Frontal cortex (tissue), 4 donors: ENCODE measurements around the gene SPRED3. TPM values are rescaled to one million over a fixed set of nuclear protein-coding genes. Genes with fewer than 3 reads are reported as not detected.
A peak's percentile ranks its signal among the peaks of the same experiment; 100 is the strongest.

Experiments
- DNase-seq, 2 donors: peaks; one replicate each; pipeline ENCODE4 v3.0.0; 2012; ENCODE audit warnings: low spot score in 2 of 2
- FAIRE-seq: peaks from 2 replicates; lab custom pipeline; 2012; peaks lifted over from hg19 to GRCh38; lab: Jason Lieb, UNC
- total RNA-seq: library from RNA; depleted of rRNA; stranded (reverse); fragments of >200 nt; gene quantifications from one replicate; pipeline ENCODE4 v1.2.3, GENCODE V29; 2014
- donor health status: control.
- donor health status: control.
- donor health status: control.

Gene SPRED3
- total RNA-seq, 1 donor from 2014 or later: 1.6 TPM

DNA sequence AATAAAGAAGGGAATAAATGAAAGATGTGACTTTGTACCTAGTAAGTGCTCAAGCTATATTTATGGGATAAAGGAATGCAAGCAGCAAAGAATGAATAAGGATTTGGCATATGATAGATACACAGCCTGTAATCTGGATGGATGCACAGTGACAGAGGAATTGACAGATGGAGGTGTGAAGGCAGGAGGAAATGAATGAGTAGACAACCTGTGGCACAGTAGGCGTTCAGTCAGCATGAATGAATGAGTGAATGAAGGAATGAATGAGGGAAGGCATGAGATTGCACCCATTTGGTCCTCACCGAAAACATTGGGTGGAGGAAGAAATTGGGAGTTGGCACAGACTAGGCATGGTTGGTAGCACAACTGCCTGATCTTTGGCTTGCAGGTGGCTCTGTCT is 18.9 kb upstream of the SPRED3 start:
- no peak for FAIRE-seq

DNA sequence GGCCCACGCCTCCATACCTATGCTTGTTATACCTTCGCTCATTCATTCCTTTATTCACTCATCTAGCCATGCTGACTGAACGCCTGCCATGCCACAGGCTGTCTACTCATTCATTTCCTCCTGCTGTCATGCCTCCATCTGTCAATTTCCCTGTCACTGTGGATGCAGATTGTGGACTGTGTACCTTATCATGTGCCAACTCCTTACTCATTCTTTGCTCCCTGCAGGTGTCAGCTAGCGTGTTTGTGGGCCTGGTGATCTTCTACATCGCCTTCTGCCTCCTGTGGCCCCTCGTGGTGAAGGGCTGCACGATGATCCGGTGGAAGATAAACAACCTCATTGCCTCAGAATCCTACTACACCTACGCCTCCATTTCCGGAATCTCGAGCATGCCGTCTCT is 18.2 kb upstream of the SPRED3 start:
- DNase-seq (no peak), FAIRE-seq (no peak)

More for the DNA sequence above, 18.9 kb upstream of the SPRED3 start:
- no peak for DNase-seq

DNA sequence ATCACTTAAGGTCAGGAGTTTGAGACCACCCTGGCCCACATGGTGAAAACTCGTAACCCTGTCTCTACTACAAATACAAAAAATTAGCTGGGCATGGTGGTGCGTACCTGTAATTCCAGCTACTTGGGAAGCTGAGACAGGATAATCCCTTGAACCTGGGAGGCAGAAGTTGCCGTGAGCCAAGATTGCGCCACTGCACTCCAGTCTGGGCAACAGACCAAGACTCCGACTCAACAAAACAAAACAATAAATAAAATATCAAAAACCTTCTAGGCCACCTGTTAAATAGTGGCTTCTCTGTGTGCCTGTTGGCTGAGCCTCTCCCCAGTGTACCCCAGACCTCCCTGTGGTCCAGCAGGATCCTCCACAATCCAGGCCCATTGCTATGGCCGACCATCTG is 17.4 kb upstream of the SPRED3 start:
- no peak for DNase-seq
- FAIRE-seq: no peak

DNA sequence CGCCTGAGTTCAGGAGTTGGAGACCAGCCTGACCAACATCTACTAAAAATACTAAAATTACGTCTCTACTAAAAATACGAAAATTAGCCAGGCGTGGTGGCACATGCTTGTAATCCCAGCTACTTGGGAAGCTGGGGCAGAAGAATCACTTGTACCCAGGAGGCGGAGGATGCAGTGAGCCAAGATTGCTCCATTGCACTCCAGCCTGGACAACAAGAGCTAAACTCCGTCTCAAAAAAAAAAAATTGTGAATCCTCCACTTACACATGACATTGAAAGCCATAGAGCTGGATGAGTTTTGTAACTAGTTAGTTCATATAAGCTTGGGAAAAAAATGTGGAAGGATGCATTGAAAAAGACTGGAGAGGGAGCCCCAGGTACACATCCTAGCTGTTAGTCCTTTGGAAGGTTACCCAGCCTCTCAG is 14.6 kb upstream of the SPRED3 start:
- DNase-seq (no peak), FAIRE-seq (no peak)

DNA sequence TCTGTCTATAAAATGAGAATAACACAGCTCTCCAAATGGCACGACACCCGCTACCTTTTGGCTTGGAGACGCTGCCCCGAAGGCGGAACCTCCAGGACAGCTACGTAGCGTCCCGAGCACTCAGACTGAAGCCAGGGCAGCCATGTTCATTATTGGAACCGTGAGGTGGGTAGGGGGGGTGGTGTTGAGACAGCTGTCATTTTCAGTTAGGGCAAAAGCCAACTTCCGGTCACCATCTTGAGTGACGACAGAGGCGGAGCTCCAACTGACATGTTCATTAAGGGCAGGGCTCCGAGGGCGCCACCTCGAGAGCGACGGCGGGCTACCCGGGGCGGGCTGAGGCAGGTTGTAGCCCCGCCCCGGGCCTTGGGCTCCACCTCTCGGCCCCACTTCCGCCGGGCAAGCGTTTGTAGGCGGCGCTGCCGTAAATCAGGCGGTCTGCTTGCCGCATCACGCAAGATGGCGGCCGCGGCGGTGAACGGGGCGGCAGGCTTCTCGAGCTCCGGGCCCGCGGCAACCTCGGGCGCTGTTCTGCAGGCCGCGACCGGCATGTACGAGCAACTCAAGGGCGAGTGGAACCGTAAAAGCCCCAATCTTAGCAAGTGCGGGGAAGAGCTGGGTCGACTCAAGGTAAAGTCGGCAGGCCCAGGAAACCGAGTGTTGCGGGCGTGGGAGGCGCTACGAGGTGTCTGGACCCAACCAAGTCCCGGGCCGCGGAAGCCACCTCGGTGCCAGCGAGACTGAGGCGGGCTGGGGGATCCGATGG is 14.0 kb upstream of the SPRED3 start, which contains the start of gene PSMD8:
Gene PSMD8, plus strand, starts transcription at position 240 of the 766 bp plus-strand sequence. Its CDS starts 31 bp downstream, at position 271.
- DNase-seq: peak; percentile 99
- FAIRE-seq: peak; percentile 97

DNA sequence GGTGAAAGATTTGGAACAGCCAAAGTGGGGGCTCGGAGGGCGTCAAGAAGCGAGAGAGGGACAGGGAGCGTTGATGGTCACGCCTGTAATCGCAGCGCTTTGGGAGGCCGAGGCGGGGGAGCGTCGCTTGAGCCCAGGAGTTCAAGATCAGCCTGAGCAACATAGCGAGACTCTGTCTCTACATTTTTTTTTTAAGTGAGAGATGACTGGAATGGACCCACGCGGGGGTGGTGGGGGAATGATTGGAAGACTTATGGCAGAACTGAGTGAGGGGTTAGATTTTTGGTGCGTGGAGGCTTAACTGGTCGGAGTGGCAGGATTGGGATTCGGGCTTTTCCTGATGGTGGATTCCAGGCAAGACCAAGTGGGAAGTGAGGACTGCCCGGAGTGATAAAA is 13.4 kb upstream of the SPRED3 start:
- DNase-seq (no peak), FAIRE-seq (no peak)

DNA sequence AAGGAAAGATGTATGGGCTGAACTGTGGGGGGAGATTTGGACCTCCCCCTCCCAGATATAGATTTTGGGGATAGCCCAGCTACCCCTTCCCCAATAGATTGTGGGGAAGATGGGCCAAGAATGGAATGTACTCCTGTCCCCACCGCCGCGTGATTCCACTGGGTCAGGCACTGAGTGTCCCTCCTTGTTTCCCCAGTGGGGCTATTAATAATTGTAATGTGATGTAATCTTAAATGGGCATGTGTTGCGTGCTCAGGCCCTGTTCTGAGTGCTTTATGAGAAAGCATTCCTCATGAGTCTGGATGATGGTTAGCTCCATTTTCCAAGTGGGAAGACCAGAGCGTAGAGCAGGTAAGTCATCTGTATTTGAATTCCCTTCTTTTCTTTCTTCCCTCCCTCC is 12.7 kb upstream of the SPRED3 start:
- DNase-seq (no peak), FAIRE-seq (no peak)

DNA sequence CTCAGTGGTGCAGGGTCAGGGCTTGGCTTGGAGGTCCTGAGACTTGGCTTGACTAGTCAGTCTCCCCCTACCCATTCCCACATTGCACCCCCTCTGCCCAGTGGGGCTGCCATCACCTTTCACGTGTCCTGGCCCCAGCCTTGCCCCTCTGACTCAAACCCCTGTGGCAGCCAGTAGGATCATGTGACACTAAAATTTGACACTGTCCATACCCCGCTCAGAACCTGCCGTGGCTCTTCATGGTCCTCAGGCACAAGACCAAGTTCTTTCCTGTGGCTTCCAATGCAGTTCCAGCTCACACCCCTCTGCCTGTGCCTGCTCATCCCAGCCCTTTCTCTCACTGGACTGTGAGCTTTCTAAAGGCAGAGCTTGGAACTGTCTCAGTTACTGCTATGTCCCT is 11.9 kb upstream of the SPRED3 start:
- DNase-seq (no peak), FAIRE-seq (no peak)

DNA sequence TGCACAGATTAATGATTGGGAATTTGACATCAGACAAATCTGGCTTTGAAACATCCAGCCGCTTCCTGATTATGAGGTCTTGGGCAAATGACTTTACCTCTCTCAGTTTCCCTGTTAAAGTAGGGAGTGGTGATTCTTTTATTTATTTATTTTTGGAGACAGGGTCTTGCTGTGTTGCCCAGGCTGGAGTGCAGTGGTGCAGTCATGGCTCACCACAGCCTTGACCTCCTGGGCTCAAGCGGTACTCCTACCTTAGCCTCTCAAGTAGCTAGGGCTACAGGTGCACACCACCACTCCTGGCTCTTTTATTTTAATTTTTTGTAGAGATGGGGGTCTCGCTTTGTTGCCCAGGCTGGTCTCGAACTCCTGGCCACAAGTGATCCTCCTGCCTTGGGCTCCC is 11.4 kb upstream of the SPRED3 start:
- DNase-seq (no peak), FAIRE-seq (no peak)

DNA sequence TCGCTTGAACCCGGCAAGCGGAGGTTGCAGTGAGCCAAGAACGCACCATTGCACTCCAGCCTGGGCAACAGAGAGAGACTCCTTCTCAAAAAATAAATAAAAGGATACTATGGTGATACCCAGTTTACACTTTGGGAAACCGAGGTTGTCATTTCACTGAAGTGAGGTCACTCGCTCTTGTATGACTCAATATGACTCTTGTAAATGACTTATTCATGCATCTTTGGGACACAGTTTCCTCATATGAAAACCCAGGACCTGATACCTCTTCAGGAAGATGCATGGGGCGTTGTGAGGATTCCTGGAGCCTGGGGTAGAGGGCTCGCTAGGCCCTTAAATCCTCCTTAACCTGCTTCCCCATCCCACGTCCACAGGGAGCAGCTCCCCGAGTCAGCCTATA is 9.6 kb upstream of the SPRED3 start:
- no peak for FAIRE-seq

DNA sequence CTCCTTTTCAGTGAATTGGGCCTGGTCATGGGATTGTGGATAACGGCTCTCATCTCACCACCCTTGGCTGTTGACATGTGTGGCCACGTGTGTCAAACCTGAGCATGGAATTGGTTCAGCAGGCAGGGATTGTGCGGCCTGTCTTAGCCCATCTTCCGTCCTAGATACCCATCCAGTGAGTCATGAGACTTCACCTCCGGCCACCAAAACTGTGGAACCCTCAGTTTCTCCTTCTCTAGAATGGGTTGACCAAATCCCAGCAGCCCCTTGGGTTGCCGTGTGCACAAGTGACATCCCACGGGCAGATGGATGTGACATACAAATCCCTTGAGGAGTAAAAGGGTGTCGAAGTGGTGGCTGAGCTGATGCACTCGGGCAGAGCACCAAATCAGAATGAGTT is 7.4 kb upstream of the SPRED3 start:
- no peak for FAIRE-seq
- no peak for DNase-seq

More for the DNA sequence above, 9.6 kb upstream of the SPRED3 start:
- no peak for DNase-seq

DNA sequence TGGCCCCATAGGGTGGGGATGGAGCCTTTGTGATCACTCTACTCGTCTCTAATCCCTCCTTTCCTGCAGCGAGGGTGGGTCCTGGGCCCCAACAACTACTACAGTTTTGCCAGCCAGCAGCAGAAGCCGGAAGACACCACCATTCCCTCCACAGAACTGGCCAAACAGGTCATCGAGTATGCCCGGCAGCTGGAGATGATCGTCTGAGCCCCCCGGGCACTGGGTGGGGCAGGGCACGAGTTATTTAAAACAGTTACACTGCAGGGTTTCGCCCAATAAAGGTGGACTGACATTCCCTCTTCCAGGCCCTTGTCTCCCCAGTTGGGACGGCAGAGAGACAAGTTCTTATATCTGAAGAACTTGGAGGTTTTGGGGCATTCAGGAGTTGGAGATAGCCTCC is 5.3 kb upstream of the SPRED3 start:
- no peak for FAIRE-seq
- DNase-seq: no peak

DNA sequence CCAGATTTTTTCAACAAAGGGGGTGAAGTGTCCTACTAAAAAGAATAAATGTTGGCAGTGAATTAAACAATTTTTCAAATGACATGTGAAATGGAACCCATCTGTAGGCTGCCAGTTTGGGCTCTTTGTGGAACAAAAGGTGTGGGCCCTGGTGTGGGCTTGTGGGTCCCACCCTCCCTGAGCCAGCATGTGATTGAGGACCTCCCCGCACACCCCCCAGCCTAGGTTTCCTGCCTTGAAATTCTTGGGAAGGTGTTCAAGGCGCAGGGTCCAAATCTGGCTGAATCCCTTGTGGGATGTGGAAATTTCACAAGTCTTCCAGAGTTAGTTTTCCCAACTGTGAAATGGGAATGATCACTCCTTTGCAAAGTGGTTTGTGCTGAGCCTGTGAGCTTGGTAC is 4.8 kb upstream of the SPRED3 start:
- FAIRE-seq: no peak
- DNase-seq: no peak

DNA sequence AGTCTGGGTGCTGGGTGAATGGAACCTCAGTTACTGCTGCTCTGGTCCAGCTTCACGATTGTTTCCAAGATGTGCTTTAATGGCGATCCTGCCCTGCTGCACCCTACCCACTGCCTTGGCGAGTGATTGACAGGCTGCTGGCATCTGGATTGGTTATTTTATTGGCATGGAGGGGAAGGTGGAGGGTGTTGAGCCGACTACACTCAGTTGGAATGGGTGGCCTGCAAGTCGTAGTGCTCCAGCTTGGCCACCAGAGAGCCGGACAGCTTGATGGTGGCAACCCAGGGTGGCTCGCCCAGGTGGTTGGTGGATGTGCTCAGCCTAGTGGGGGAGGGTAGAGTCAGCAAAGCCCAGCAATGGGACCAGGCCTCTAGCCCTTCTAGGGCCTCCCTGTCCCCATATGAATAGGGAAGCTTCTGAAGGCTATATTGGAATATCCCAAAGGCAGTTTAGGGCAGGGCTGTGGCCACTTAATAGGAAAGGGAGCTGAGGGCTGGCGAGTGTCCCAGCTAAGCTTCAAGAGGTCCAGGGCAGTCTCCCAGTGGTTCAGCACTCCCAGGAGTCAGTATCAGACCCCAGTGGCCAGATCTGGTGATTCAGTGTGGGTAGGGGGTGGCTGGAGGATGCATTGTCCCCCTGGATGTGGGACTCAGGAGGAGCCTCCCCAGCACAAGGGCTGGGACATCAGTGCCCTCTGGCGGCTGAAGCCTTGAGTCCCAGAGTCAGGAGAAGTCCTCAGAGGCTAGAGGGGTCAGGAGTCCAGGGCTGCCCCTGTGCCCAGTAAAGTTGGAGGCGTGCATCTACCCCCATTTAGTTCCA is 4.1 kb upstream of the SPRED3 start:
- FAIRE-seq: no peak
- no peak for DNase-seq

DNA sequence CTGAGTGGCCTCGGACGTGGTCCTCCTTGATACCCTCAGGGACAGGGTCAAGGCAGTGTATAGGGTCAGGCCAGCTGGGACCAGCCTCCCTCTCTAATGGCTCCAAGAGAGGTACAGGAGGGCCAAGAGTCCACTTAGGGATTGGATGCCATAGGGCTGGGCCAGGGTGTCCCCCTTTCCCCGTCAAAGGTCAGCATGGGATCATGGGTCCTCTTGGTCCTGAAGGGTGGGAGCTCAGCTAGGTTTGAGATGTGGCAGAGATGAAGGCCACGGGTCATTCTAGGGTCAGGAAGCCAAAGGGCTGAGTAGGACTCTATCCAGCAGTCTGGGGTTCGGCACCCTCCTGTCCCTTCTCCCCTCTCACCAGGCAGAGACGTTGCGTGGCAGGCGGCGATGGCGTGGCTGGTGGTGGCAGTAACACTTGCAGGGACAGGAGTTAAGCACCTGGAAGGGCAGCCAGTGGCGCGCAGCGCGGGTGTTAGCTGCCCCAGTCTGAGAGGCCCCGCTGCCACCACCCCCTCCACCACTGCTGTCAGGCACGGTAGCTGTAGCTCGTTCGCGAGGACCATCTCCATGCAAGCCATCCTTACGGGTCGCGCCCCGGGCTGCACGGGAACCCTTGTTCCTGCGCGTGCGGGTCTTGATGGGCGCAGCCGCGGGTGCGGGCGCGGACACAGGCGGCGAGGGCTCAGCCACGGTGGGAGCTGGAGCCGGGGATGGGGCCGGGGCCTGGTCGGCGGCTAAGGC is 3.3 kb upstream of the SPRED3 start:
- FAIRE-seq: no peak

DNA sequence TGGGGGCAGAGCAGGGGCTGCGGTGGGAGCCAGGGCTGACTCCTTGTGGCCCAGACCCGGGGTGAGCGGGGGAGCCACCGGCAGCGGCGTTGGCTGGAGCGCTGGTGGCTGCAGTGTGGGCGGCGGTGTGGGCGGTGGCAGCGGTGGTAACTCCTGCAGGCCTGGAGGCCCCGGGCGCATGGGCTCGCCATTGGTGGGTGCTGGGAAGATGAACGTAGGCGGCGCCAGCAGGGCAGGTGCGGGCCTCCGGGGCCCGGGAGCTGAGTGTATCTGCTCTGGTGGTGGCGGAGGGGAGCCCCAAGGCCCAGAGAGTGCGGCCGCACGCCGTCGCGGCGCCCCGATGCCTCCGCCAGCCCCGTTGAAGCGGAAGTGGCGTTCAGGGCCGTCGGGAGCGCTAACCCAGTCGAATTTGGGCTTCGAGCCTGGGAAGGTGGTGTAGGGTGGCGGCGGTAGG is 2.7 kb upstream of the SPRED3 start:
- no peak for FAIRE-seq
- DNase-seq: no peak

More for the DNA sequence above, 3.3 kb upstream of the SPRED3 start:
- no peak for DNase-seq

DNA sequence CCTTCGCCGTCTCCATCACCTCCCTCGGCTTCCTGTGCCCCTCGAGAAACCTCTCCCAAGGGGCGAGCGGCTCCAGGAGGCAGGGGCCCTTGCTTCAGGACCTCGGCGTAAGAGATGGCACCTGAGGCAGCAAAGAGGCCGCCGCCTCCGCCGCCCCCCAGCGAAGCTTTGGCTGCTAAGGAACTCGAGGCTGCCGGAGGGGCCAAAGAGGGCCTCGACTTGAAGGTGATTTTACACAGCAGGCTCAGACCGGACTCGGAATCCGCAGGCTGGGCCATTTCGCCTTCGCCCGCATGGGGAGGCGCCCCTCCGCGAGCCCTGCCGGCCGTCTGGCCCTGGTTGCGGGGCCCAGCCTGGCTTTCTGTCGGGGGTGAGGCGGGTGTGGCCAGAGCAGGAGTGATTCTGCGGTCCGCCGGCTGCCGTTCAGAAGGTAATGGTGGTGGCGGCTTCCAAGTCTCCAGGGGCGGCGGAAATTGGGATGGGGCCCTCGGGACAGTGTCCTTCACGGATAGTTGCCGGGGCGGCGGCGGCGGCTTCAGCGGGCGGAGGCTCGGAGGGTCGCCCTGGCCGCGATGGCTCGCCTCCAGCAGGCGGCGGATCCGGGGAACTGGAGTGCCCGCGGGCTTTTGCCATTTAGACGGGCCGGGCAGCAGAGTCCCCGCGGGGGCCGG is 2.1 kb upstream of the SPRED3 start:
- DNase-seq (no peak), FAIRE-seq (no peak)

DNA sequence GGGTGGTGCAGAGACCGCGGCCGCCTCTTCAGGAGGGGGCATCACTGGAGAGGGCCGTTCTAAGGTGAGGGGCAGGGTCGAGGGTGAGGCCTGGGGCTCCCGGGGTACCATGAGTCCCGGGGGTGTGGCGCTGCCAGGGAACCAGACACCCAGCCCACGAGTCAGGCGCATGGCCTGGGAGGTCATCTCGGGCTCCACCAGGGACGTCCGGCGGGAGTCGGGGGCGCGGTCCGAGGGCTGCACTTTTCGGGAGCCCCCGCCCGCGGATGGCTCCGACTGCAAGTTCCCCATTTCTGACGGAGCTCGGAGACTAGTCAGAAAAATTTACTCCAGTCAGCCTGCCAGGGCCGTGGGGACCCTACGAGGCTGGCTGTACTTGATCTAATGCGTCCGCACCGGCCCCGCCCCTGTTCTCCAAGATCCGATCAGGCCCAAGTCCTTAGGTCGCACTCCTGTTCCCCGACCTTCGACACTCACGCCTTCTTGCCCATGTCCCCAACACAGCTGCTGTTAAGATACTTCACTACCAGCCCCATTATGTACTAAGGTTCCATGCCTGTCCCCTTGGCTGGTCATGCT is 1.4 kb upstream of the SPRED3 start:
- DNase-seq: peak in 1 of 2 donors; percentile 54

DNA sequence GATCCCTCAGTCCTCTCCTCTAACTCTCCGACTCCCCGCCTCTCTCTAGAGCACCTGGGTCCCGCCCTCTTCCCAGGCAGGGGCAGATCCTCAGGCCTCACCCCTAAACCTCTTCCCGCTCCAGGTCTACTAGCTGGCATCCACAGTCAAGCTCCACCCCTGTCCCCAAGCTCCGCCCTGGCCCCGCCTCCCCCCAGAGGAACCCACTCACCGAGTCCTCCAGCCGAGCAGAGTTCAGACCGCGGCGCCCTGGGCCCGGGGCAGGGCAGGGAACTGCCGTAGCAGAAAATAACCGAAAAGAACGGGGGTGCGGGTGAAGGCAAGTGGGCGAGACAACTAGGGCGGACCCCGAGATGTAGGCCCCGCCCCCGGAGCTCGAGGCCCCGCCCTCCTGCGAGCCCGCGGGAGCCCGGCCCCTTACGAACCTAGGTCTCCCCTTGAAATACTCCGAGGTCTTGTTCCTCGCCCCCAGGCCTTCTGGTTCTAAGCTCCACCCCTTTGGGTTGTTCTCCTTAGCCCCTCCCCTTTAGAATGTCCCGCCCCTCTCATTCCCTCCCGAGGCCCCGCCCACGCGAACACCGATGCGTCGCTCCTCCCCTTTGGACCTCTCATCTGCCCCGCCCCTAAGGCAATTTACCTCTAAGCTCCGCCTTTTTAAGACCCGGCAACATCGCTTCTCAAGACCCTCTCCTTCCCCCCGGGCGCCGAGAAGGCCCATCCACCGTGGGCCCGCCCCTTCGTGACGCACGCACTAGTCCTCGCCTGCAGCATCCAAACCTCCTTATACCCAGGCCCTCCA is 748 bp upstream of the SPRED3 start, which contains the start of gene GGN:
Gene GGN, minus strand, starts transcription at position 485 of the 799 bp plus-strand sequence. CDS start 773 bp downstream, outside the sequence.
- DNase-seq (peak; percentile 83 to 93), FAIRE-seq (no peak)

More for the DNA sequence above, 1.4 kb upstream of the SPRED3 start:
- FAIRE-seq: no peak
